Stimulated activated CD8-positive, alpha-beta memory T cell treated with anti-CD3 and anti-CD28 coated beads, Interleukin-15, amount 100 ng/mL, for 4 hours (primary cell): Measurements from ENCODE around the gene ARHGEF12.

ENCODE experiments used
- DNase-seq, 2 donors: peaks; one replicate each; pipeline ENCODE4 v3.0.0-alpha.2; 2020; ENCODE audit warnings: low read depth in 2 of 2

The ARHGEF12 gene

GRCh38 chr11:120316880-120317688 is 19.1 kb upstream of the ARHGEF12 start:
- DNase-seq, result no peak

- no peak for DNase-seq
Observed at GRCh38 chr11:120317689-120318480, 18.3 kb upstream of the ARHGEF12 start.

GRCh38 chr11:120318906-120319305 is 17.3 kb upstream of the ARHGEF12 start:
- DNase-seq, result no peak

GRCh38 chr11:120324932-120325810 is 11.0 kb upstream of the ARHGEF12 start, which contains the start of gene TLCD5:
TSS of gene TLCD5 (plus strand) at chr11:120325299. CDS start at chr11:120327442, 2,143 bp downstream.
- DNase-seq, result no peak

DNA sequence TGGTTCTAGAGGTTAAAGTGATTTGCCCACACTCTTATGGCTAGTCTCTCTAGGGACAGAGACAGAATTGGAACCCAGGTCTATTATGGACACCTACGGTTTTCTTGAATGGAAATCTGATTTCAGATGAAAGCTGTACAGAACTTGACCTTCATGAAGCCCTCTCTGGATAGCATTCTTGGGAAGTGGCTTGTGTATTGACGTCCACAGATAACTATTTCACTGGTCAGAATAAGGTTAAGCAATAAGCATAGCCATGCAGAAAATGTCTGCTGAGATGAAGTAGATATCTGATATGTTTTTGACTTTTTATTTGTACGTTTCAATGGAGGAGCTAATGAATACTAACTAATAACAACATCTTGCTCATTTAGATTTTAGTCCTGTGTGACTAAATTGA is 10.0 kb upstream of the ARHGEF12 start:
- no peak for DNase-seq

DNA sequence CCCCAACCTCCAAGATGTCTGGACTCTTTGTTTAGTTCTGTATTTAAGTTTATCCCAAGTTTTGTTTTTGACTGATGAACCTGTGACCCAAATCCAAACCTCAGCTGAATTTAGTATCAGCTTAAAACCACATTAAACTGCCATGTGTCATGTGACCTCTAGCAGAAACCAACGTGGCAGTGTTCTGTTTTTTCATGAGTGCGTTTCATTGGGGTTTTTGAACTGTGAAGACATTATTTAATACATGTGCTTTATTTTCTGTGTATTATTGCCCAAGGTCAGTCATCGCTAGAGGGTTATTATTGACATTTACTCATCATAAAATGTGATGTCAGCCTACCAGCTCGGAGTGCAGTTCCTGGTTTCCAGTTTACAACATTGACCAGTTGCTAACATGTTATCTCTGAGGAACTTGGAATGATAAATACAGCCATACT is 9.3 kb upstream of the ARHGEF12 start:
- DNase-seq, result no peak

- no peak for DNase-seq
Observed at GRCh38 chr11:120327311-120327710, 8.9 kb upstream of the ARHGEF12 start.

GRCh38 chr11:120329556-120329955 is 6.7 kb upstream of the ARHGEF12 start:
- DNase-seq, result no peak

DNA sequence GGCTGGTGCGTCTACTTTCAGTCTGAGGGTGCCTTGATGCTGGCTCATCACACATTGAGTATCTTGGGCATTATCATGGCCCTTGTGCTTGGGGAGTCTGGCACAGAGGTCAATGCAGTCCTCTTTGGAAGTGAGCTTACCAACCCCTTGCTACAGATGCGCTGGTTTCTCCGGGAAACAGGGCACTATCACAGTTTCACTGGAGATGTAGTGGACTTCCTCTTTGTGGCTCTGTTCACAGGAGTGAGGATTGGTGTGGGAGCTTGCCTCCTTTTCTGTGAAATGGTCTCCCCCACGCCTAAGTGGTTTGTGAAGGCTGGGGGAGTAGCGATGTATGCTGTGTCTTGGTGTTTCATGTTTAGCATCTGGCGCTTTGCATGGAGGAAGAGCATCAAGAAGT is 6.2 kb upstream of the ARHGEF12 start:
- no peak for DNase-seq

DNA sequence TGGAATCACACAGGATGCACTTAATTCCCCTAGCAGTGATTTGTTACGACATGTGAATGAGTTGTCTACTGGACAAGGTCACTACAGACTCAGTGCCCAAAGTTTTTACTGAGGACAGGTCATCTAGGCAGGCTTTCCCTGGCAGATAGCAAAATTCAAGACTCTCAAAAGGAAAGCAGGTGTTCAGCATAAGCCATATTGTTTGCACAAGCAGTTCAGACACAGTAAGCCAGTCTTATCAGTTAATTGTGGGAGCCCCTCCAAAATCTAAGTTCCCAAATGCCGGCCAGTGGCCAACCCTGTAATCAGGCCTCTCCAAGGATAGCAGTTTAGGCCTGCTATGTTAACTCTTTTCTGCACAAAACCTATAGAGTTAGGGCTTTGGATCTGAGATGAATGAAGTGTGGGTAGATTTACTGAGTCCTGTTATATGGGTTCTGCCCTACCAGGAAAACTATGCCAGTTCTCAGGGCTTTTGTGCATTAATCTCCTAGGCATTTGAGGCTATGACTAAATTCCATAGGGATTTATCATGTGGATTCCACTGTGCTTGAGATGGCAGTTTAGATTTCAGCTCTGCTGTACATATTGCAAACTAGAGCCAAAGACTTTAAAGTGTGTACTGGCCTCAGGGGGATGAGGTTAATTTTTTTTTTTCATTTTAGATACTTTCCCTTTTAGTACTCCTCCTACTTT is 4.8 kb upstream of the ARHGEF12 start:
- no peak for DNase-seq

DNA sequence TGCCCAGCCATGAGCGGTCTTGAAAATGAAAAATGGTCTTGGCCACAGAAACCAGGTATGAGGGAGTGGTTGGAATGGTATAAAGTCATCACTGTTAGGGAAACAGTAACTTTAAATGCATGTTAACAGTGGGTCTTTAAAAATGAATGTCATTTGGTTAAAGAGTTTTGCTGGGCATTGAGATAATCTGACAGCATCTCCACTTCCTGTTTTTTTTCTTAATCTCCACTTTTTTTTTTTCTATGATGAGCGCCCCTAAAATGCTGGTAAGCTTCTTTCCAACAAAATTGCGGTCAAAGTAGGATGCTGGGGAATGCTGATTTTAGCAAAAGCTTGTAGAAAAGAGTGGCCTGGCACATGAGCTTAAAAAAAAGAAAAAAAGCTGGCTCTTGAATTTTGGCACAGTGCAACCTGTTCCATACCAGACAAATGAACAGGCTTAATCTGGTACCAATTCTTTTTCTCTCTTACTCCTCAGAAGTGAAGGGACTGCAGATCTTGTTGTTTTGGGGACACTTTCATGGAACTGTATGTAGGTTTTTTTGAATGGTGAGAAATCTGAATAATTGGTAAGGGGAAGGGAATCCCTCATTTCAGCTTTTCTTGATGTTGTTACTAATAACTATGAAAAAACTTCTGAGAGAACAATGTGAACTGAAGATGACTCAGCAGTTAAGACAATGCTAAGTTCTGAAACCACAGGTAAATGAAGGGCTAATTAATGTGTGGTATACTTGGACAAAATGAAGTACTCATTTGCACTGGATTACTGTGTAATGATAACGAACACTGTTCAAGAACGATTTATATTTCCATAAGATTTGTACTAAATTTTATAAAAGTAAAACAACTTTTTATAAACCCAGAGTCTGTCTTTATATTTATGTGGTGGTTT is 3.1 kb upstream of the ARHGEF12 start:
- no peak for DNase-seq

DNA sequence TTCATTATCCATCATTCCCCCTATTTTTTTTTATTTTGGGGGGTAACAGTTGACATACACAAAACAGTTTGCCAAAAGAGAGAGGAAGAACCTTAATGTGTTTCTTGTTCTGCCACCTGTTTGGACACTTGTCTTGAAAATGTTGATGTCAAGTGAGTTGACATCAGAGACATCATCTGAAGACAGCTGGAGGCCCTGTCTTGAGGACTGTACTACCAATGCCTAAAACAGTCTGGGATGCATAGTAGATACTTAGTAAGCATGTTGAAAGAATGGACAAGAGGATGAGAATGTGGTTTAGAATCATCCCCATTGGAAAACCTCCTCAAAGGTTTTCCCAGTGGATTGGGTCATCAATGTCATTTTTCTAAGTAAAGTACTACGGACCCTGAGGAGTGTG is 2.4 kb upstream of the ARHGEF12 start:
- no peak for DNase-seq

DNA sequence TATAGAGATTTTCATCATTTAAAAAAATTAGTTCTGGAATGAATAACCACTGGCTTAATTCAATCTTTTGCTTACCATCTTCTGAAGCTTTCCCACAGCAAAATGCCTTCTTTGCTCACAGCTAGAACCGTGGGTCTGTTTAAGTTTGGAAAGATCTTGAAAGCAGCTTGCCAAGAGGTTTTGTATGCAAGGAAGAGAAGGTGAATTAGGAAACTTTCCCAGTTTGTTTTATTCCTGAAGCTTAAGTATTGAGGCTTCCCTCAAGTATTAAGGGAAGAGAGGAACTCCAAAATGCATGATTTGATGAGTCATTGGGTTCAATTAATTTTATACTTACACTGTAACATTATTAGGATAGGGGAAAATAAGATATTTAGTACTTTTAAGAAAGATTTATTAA is 1.9 kb upstream of the ARHGEF12 start:
- no peak for DNase-seq

GRCh38 chr11:120334894-120335462 is 1.2 kb upstream of the ARHGEF12 start:
- DNase-seq, result peak in 1 of 2 donors; percentile 44

GRCh38 chr11:120335556-120335907 is 681 bp upstream of the ARHGEF12 start:
- no peak for DNase-seq

- DNase-seq, result peak in 1 of 2 donors; percentile 9
Observed at GRCh38 chr11:120336641-120337354, 585 bp downstream of the ARHGEF12 start.

- DNase-seq, result no peak
Observed at GRCh38 chr11:120337355-120338106, 1.3 kb downstream of the ARHGEF12 start.

DNA sequence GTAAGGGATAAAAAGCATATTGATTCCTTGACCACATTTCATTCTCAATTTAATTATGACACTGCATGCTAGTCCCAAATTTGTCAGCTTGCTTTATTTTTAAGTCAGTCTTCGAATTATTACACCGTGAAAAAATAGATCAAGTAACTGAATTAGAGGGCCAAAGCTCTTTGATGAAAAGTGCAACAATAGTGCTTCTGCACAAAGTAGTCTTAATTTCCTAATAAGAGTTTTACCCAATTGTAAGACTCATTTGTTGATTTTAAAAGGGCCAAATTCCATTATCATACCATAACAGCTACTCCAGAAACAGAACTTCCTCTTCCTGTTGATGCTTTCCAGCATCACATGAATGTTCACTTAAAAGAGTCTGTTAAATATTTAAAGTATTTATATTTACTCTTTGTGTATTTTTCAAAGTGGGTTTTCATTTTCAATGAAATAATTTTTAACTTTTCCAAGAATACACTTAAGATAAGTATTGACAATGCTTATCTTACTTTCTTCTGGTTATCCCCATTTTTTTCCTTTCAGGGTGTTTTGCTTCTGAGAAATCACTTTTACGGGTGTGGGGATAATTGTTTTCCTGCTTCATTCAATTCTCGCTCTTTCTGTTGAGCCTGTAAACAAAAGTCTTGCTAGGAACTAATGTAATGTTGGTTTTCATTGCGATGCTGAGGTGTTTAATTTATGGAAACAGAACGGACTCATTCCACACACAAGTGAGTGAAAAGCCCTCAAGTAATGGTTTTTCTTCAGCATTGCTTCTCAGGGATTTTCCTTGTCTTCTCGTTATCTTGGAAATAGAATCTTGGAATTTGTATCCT is 2.1 kb downstream of the ARHGEF12 start:
- no peak for DNase-seq
